Measurements from ENCODE around the gene OPA1. TPM values are rescaled to one million over a fixed set of nuclear protein-coding genes. Genes with fewer than 3 reads are reported as not detected.

OPA1 gene
- total RNA-seq, 8 experiments from 2014 or later, result 58.8 to 99.1 (median 65.8) TPM

GRCh38 chr3:193720169-193720568 is 127.2 kb downstream of the OPA1 start:
- H3K4me3 ChIP-seq, result no peak overlapping the region
- no peak overlapping the region for H3K27ac ChIP-seq
- H3K4me1 ChIP-seq (replicated peaks in 1 of 2), result no peaks in the 10 kb centered on the region
- 25 to 100% (median 96%) methylated on average over 3 of the region's 3 CpGs; no CpG with 5 or more reads in 1 of the 10 experiments for WGBS, 10 experiments
- ATAC-seq (replicated peaks in 6 of 8), result no peak
- in situ Hi-C loops (cut with MboI; ENCODE audit: low pct_unique_long_range_greater_than_20kb in 2 of 9, low sequenced_read_pairs in 9 of 9, unreplicated experiment in 9 of 9), result no loop called here

DNA sequence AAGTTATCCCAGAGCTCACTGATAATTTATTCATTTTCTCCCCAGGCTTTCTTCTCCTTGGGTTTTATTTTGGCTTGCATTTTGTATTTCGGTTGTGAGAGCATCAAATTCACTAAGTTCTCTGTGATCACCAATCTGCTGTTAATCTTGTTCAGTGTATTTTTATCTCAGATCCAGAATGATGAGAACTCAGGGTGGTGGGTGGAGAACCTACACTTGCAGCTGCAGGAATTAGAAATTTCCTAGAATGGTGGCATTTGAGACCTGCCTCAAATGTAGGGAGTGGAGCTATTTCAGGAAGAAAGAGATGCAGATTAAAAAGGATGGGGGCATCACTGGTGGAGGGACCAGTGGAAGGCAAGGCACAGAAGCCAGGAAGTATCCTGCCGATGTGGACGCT is 129.6 kb downstream of the OPA1 start:
- 29 to 100% (median 97%) methylated on average over 1 to 3 of the region's 3 CpGs for WGBS, 10 experiments
- no peaks in the 10 kb centered on the region for H3K4me1 ChIP-seq (replicated peaks in 1 of 2)
- no peak overlapping the region for H3K27ac ChIP-seq
- no peak overlapping the region for H3K4me3 ChIP-seq
- no peak for ATAC-seq (replicated peaks in 6 of 8)
- in situ Hi-C loops (cut with MboI; ENCODE audit: low pct_unique_long_range_greater_than_20kb in 2 of 9, low sequenced_read_pairs in 9 of 9, unreplicated experiment in 9 of 9), result no loop called here

DNA sequence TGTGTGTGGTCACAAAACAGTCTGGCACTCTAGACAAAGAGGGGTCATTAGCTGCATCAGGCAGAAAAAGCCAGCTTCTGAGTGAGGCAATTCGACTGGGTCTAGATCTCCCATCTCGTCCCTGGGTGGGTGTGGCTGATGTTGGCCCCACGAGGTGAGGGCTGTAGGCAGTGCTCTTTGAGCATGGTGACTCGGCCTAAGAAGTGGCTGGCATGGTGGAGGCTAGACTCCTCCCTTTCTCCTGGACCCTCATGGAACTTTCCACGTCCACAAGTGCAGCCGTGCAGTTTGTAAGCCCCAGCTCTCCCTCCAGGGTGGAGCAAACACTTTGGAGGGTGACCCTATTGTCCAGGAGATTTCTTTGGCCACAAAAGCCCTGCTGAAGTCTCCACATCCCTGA is 134.1 kb downstream of the OPA1 start:
- WGBS, 10 experiments, result 31 to 100% (median 92%) methylated on average over 1 to 4 of the region's 6 CpGs; no CpG with 5 or more reads in 3 of the 10 experiments
- Histone ChIP-seq H3K4me3 (no peak overlapping the region), H3K27ac (no peak overlapping the region), H3K4me1 (replicated peaks in 1 of 2) (peaks cover 20 to 23% of the 10 kb centered on the region in 2 donors)
- in situ Hi-C loops (cut with MboI; ENCODE audit: low pct_unique_long_range_greater_than_20kb in 2 of 9, low sequenced_read_pairs in 9 of 9, unreplicated experiment in 9 of 9), result no loop called here
- peak in 1 of 8 experiments; percentile 26 for ATAC-seq (replicated peaks in 6 of 8)

- no peak for ATAC-seq (replicated peaks in 6 of 8)
- H3K4me1 ChIP-seq (replicated peaks in 1 of 2), result peaks cover 20 to 28% of the 10 kb centered on the region in 2 donors
- no peak overlapping the region for H3K4me3 ChIP-seq
- no peak overlapping the region for H3K27ac ChIP-seq
- 83 to 100% (median 92%) methylated on average over 1 to 4 of the region's 7 CpGs; no CpG with 5 or more reads in 4 of the 10 experiments for WGBS, 10 experiments
- in situ Hi-C loops (cut with MboI; ENCODE audit: low pct_unique_long_range_greater_than_20kb in 2 of 9, low sequenced_read_pairs in 9 of 9, unreplicated experiment in 9 of 9), result no loop called here
Observed at GRCh38 chr3:193728429-193729087, 135.6 kb downstream of the OPA1 start.

DNA sequence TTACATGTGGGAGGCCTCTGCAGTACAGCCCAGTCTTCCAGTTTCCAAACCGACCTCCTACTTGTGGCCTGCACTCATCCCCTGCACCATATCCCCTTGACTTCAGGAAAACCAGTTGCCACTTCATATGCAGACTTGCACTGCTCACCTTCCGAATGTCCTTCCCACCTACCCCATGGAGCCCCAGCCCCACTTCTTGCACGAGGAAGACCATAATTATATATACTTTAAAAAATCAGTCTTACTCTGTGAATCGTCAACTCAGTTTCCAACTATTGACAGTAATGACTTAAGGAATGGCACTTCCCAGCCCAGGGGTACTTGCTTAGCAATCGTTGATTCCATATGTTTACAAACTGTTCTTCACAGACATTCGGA is 136.1 kb downstream of the OPA1 start:
- no peak overlapping the region for H3K4me3 ChIP-seq
- in situ Hi-C loops (cut with MboI; ENCODE audit: low pct_unique_long_range_greater_than_20kb in 2 of 9, low sequenced_read_pairs in 9 of 9, unreplicated experiment in 9 of 9), result no loop called here
- ATAC-seq (replicated peaks in 6 of 8), result no peak
- H3K27ac ChIP-seq, result no peak overlapping the region
- 50 to 100% (median 91%) methylated on average over 1 to 5 of the region's 6 CpGs; no CpG with 5 or more reads in 1 of the 10 experiments for WGBS, 10 experiments
- H3K4me1 ChIP-seq (replicated peaks in 1 of 2), result peaks cover 20 to 29% of the 10 kb centered on the region in 2 donors

DNA sequence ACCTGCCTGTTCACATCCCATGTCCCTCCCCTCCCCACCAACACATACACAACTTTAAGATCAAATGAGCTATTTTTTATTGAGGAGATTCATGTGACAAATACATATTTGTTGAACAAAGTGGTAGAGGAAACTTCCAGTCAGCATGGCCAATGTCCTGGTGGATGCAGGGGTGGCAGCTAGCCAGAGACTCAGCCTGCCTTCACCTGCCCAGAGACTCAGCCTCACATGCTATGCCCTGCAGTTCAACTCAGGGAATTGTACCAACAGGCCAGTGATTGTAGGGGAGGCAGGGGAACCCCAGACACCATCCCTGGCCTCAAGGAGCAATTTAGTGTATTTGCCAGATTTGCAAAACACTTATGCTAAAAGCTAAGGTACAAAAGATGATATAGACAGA is 136.6 kb downstream of the OPA1 start:
- no peak for ATAC-seq (replicated peaks in 6 of 8)
- Histone ChIP-seq H3K4me1 (replicated peaks in 1 of 2) (peaks cover 20 to 29% of the 10 kb centered on the region in 2 donors), H3K4me3 (no peak overlapping the region), H3K27ac (no peak overlapping the region)
- in situ Hi-C loops (cut with MboI; ENCODE audit: low pct_unique_long_range_greater_than_20kb in 2 of 9, low sequenced_read_pairs in 9 of 9, unreplicated experiment in 9 of 9), result no loop called here

DNA sequence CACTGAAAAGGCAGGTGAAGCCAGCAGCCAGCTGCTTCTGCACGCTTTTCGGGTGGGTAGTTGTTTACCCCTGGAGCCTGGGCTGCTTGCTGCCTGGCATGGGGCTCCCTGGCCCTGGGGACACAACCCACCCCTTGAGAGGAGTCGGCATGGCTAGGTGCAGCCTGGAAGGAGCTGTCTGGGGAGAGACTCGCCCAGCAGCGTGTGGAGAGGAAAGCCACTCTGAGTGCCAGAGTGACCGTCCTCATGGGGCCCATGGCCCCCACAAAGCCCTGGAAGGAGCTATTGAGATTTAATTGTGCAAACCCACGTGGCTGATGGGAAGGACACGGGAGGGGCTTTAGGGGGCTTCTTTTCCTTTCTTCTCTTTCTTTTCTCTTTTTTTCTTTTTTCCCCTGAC is 137.5 kb downstream of the OPA1 start:
- Histone ChIP-seq H3K4me1 (replicated peaks in 1 of 2) (peaks cover 21 to 29% of the 10 kb centered on the region in 2 donors), H3K27ac (peak overlapping the region in 1 of 2 donors; percentile 68), H3K4me3 (no peak overlapping the region)
- in situ Hi-C loops (cut with MboI; ENCODE audit: low pct_unique_long_range_greater_than_20kb in 2 of 9, low sequenced_read_pairs in 9 of 9, unreplicated experiment in 9 of 9), result no loop called here
- peak in 5 of 8 experiments; percentile 52 to 76 (median 72) for ATAC-seq (replicated peaks in 6 of 8)
- 11 to 59% (median 48%) methylated on average over 2 to 6 of the region's 8 CpGs; no CpG with 5 or more reads in 4 of the 10 experiments for WGBS, 10 experiments

DNA sequence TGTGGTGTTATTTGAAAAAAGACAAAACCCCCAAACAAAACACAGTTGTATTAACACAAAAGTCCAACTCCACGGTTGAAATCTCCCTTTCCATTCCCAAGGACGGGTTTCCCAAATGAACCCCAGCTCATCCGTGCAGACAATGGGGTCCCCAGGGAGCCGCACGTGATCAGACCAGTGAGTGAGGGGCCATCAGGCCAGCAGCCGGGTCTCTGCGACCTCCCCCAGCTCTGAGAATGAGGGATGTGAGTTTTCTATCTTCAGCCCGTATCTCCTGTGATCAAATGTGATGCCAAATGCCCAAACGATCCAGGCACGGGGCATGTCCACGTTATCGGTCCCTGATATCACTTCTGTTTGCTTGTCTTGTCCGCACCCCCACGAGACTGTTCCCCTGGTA is 138.0 kb downstream of the OPA1 start:
- 38 to 88% (median 60%) methylated on average over 1 to 6 of the region's 14 CpGs; no CpG with 5 or more reads in 3 of the 10 experiments for WGBS, 10 experiments
- H3K4me1 ChIP-seq (replicated peaks in 1 of 2), result peaks cover 26 to 31% of the 10 kb centered on the region in 2 donors
- no peak overlapping the region for H3K4me3 ChIP-seq
- peak in 4 of 8 experiments; percentile 21 to 39 (median 30) for ATAC-seq (replicated peaks in 6 of 8)
- H3K27ac ChIP-seq, result peak overlapping the region in 1 of 2 donors; percentile 7
- in situ Hi-C loops (cut with MboI; ENCODE audit: low pct_unique_long_range_greater_than_20kb in 2 of 9, low sequenced_read_pairs in 9 of 9, unreplicated experiment in 9 of 9), result no loop called here

DNA sequence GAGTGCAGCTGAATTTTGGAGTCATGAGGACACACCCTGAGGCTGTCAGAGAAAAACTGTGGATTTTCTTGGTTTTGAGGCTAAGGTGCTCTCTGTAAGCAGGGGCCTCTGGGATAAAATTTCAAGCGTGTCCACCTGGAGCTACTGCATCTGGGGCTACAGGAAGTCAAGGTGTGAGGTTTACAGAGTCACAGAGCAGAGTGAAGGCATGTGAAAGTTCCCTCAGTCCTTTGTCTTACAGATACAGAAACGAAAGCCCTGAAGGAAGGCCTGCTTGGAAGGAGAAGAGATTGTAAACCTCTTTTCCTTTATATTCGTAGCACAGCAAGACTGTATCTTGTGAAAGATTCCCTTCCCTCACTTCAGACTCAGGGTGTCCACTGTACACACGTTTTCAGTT is 138.6 kb downstream of the OPA1 start:
- Histone ChIP-seq H3K27ac (no peak overlapping the region), H3K4me1 (replicated peaks in 1 of 2) (peaks cover 33 to 38% of the 10 kb centered on the region in 2 donors), H3K4me3 (no peak overlapping the region)
- WGBS, 10 experiments, result 30 to 75% (median 66%) methylated on average over 1 to 4 of the region's 4 CpGs; no CpG with 5 or more reads in 5 of the 10 experiments
- in situ Hi-C loops (cut with MboI; ENCODE audit: low pct_unique_long_range_greater_than_20kb in 2 of 9, low sequenced_read_pairs in 9 of 9, unreplicated experiment in 9 of 9), result no loop called here
- ATAC-seq (replicated peaks in 6 of 8), result no peak

DNA sequence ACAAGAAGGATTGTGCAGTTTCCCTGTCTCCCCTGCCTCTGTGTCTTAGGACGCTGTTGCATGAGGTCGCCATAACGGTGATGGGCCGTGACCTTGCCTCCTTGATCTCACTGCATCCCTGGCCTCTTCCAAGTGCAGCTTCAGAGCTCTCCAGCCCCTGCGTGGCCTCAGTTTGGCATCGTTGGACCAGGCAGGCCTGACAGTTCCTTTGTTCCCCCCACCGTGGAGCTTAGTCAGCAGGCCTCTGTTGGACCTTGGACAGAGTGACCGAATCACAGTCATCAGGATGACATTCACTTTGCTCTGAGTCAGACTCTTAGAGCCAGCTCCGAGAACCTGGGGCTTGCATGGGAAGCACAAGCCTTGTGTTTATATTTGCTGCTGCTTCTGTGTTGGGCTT is 139.4 kb downstream of the OPA1 start:
- in situ Hi-C loops (cut with MboI; ENCODE audit: low pct_unique_long_range_greater_than_20kb in 2 of 9, low sequenced_read_pairs in 9 of 9, unreplicated experiment in 9 of 9), result no loop called here

GRCh38 chr3:193732827-193733226 is 139.8 kb downstream of the OPA1 start:
- in situ Hi-C loops (cut with MboI; ENCODE audit: low pct_unique_long_range_greater_than_20kb in 2 of 9, low sequenced_read_pairs in 9 of 9, unreplicated experiment in 9 of 9), result no loop called here
- Histone ChIP-seq H3K4me3 (no peak overlapping the region), H3K4me1 (replicated peaks in 1 of 2) (peaks cover 44 to 50% of the 10 kb centered on the region in 2 donors), H3K27ac (no peak overlapping the region)
- ATAC-seq (replicated peaks in 6 of 8), result no peak
- 60 to 100% (median 100%) methylated on average over 1 to 2 of the region's 2 CpGs; no CpG with 5 or more reads in 6 of the 10 experiments for WGBS, 10 experiments

More for the DNA sequence above, 139.4 kb downstream of the OPA1 start:
- peak in 5 of 8 experiments; percentile 28 to 83 (median 43) for ATAC-seq (replicated peaks in 6 of 8)
- peaks cover 40 to 46% of the 10 kb centered on the region in 2 donors for H3K4me1 ChIP-seq (replicated peaks in 1 of 2)
- no peak overlapping the region for H3K27ac ChIP-seq
- WGBS, 10 experiments, result 17 to 88% (median 81%) methylated on average over 2 to 8 of the region's 9 CpGs; no CpG with 5 or more reads in 5 of the 10 experiments
- no peak overlapping the region for H3K4me3 ChIP-seq

- WGBS, 10 experiments, result 49 to 100% (median 86%) methylated on average over 1 to 9 of the region's 15 CpGs; no CpG with 5 or more reads in 3 of the 10 experiments
- Histone ChIP-seq H3K4me3 (no peak overlapping the region), H3K27ac (no peak overlapping the region), H3K4me1 (replicated peaks in 1 of 2) (peaks cover 44 to 51% of the 10 kb centered on the region in 2 donors)
- in situ Hi-C loops (cut with MboI; ENCODE audit: low pct_unique_long_range_greater_than_20kb in 2 of 9, low sequenced_read_pairs in 9 of 9, unreplicated experiment in 9 of 9), result no loop called here
- ATAC-seq (replicated peaks in 6 of 8), result no peak
Observed at GRCh38 chr3:193734737-193735366, 141.8 kb downstream of the OPA1 start.

GRCh38 chr3:193735850-193736249 is 142.8 kb downstream of the OPA1 start:
- ATAC-seq (replicated peaks in 6 of 8), result no peak

More at GRCh38 chr3:193735850-193736249, 142.8 kb downstream of the OPA1 start:
- Histone ChIP-seq H3K4me3 (no peak overlapping the region), H3K4me1 (replicated peaks in 1 of 2) (peaks cover 37 to 44% of the 10 kb centered on the region in 2 donors), H3K27ac (no peak overlapping the region)
- in situ Hi-C loops (cut with MboI; ENCODE audit: low pct_unique_long_range_greater_than_20kb in 2 of 9, low sequenced_read_pairs in 9 of 9, unreplicated experiment in 9 of 9), result no loop called here
